NCI-H1930 (cell line): ENCODE data around the gene MYO1C.
"Not testable (repeated sequence)": the region's sequence is repeated elsewhere in the genome, so short reads cannot be mapped to it uniquely, and the experiment has no call there.

ENCODE experiments used
- DNase-seq, 2 experiments: peaks; one replicate each; lab custom pipeline; 2025; lab: John Stamatoyannopoulos, UW

MYO1C gene

GRCh38 chr17:1423456-1424135 lies 68.9 kb downstream of the MYO1C start:
- DNase-seq: no peak

GRCh38 chr17:1422885-1423284 lies 69.6 kb downstream of the MYO1C start:
- DNase-seq: no peak

- DNase-seq: no peak
Measured at GRCh38 chr17:1421470-1421869, 71.0 kb downstream of the MYO1C start.

GRCh38 chr17:1420981-1421380 lies 71.5 kb downstream of the MYO1C start:
- DNase-seq: no peak

GRCh38 chr17:1420163-1420562 lies 72.3 kb downstream of the MYO1C start:
- no peak for DNase-seq

GRCh38 chr17:1418476-1418875 lies 74.0 kb downstream of the MYO1C start:
- DNase-seq: not testable (repeated sequence)

- DNase-seq: no peak
Measured at GRCh38 chr17:1416414-1416813, 76.1 kb downstream of the MYO1C start.

GRCh38 chr17:1414634-1415033 lies 77.9 kb downstream of the MYO1C start:
- no peak for DNase-seq
